NCI-H2227 (cell line): ENCODE data around the gene TAGLN.
A peak's percentile ranks its signal among the peaks of the same experiment; 100 is the strongest.

Experiments used
- DNase-seq: peaks from one replicate; lab custom pipeline; 2025; ENCODE audit not compliant: unreplicated experiment; lab: John Stamatoyannopoulos, UW

TAGLN gene

GRCh38 chr11:117230286-117230961, 31.3 kb downstream of the TAGLN start:
- no peak for DNase-seq

GRCh38 chr11:117230999-117231841, 32.0 kb downstream of the TAGLN start:
- DNase-seq = peak; percentile 23

- no peak for DNase-seq
Observed at GRCh38 chr11:117231842-117232091, 32.6 kb downstream of the TAGLN start, which contains the start of gene PCSK7. Gene PCSK7, minus strand, starts transcription at chr11:117232073. Its CDS starts 2,229 bp downstream, at chr11:117229844.

- DNase-seq = peak; percentile 87
Observed at GRCh38 chr11:117232092-117232878, 33.1 kb downstream of the TAGLN start, which contains the start of gene RNF214. Gene RNF214, plus strand, starts transcription at chr11:117232671. Its CDS starts 1,602 bp downstream, at chr11:117234273.

- no peak for DNase-seq
Observed at GRCh38 chr11:117232911-117233409, 33.8 kb downstream of the TAGLN start.

GRCh38 chr11:117238221-117238620, 39.1 kb downstream of the TAGLN start:
- no peak for DNase-seq

DNA sequence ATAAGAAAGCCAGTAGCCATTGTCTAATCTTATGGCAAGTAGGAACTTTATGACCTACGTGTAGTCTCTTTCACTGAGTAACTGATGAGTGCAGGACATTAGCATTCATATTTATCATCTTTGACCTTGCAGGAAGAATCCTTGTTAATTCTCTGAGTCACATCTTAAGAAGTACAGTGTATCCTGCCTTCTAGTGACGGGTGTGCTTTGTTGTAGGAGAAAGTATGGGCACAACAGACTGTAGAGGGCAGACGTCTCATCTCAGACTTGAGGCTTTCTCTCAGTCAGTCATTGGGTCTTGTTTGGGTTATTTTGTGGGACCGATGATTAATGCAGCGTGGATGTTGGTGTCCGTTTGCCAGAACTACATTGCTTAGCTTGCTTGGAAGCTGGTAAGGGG, 40.1 kb downstream of the TAGLN start:
- DNase-seq = no peak

GRCh38 chr11:117248341-117248740, 49.2 kb downstream of the TAGLN start:
- DNase-seq = no peak

DNA sequence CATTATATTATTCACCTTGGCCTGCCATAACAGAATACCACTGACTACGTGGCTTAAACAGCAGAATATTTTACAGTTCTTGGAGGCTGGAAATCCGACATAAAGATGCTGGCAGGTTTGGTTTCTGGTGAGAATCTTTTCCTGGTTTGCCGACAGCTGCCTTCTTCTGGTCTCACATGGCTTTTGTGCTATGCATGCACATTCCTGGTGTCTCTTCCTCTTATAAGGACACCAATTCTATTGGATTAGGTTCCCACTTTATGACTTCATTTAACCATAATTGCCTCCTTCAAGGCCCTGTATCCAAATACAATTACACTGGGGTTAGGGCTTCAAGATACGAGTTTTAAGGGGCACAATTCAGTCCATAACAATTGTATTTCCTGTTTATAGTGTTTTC, 50.4 kb downstream of the TAGLN start:
- DNase-seq = no peak

DNA sequence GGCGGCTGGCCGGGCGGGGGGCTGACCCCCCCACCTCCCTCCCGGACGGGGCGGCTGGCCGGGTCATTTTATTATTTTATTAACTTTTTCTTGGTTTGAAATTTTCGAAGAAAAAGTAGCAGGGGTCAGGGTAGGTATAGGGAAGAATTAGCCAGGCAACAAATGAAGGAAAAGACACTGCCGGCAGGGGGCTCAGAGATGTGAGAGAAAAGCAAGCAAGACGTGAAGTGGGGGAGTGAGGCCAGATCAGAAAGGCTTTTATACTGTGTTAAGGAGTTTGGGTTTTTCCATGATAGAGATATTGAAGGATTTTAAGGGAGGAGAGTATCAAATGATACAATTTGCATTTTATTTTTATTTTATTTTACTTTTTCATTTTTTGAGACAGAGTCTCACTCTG, 52.3 kb downstream of the TAGLN start:
- no peak for DNase-seq

DNA sequence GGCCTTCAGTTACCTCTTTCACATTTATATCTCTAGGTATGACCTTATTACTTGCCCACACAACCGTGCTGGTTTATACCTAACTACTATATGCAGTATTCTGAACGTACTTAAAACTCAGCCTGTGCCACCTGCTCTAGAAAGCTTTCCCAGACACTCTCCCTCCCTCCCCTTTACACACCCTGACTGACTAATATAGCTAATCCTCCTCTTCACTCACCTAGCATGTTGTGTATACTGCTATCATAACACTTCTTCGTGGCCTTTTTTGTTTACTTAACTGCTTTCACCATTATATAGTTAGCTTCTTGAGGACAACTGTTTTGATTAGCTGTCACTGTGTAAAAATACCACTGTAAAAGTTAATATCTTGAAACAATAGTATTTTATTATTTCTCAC, 56.8 kb downstream of the TAGLN start:
- no peak for DNase-seq

DNA sequence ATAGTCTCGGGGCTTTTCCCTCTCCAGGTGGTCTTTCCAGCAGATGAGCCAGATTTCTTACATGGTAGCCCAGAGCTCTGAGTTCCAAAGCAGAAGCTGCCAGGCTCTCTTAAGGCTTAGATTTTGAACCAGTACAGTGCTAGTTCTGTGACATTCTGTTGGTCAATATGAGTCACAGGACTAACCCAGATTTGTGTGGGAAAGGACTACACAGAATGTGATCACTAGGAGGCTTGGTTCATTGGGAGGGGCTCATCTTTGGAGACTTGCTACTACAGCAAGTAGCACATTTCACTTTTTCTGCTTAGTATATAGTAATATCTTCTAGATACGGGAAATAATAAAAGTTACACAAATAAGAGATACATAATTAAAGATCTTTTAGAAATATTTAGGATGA, 57.4 kb downstream of the TAGLN start:
- no peak for DNase-seq
